ENCODE results near the gene HOXA10. TPM values are rescaled to one million over a fixed set of nuclear protein-coding genes. Genes with fewer than 3 reads are reported as not detected.

The HOXA10 gene
- total RNA-seq, 4 donors from 2014 or later = 24.6 to 61.2 (median 40.0) TPM

- intact Hi-C loops (cut with DNase I; ENCODE audit: low total_unique reads) (loop anchor here (1.0 to 10.0 kb wide), 5 partner anchors 307 to 1396 kb away; no protein-coding TSS in a partner anchor), in situ Hi-C loops (cut with MboI; ENCODE audit: low sequenced_read_pairs in 4 of 4) (loop anchor here in 1 of 4 donors (10.0 to 25.0 kb wide), 2 partner anchors 948 to 1296 kb away; partner anchors contain the start of genes CBX3 and HNRNPA2B1)
- H3K9me3 ChIP-seq = no peaks in the 10 kb centered on the region
- H3K27ac ChIP-seq = peak overlapping the region; percentile 65 to 88 (median 81)
- H3K27me3 ChIP-seq = no peaks in the 10 kb centered on the region
- ATAC-seq (peak; percentile 32 to 47), DNase-seq (peak in 1 of 2 donors; percentile 85)
- H3K4me1 ChIP-seq = peaks cover 12 to 23% of the 10 kb centered on the region in 2 donors
- H3K36me3 ChIP-seq = no peaks in the 10 kb centered on the region
- no peak for TF ChIP-seq POLR2A (IDR thresholded peaks at IDR 0.05)
- TF ChIP-seq CTCF (IDR thresholded peaks at IDR 0.05 in 4 of 5, conservative IDR thresholded peaks at IDR 0.05 in 1 of 5) = peak; percentile 99 to 100 (median 100)
- H3K4me3 ChIP-seq = peak overlapping the region; percentile 60 to 80 (median 72)
Observed at GRCh38 chr7:27160546-27161213, 13.4 kb downstream of the HOXA10 start.

GRCh38 chr7:27160145-27160545 is 14.0 kb downstream of the HOXA10 start:
- Histone ChIP-seq H3K27me3 (no peaks in the 10 kb centered on the region), H3K9me3 (no peaks in the 10 kb centered on the region), H3K4me1 (peaks cover 16 to 28% of the 10 kb centered on the region in 2 donors), H3K36me3 (no peaks in the 10 kb centered on the region), H3K27ac (peak overlapping the region; percentile 65 to 88 (median 81)), H3K4me3 (peak overlapping the region; percentile 60 to 80 (median 72))
- ATAC-seq = no peak
- intact Hi-C loops (cut with DNase I; ENCODE audit: low total_unique reads) (loop anchor here (5.0 to 10.0 kb wide), 2 partner anchors 1208 to 1395 kb away; no protein-coding TSS in a partner anchor), in situ Hi-C loops (cut with MboI; ENCODE audit: low sequenced_read_pairs in 4 of 4) (loop anchor here in 1 of 4 donors (10.0 to 25.0 kb wide), 2 partner anchors 948 to 1295 kb away; partner anchors contain the start of genes CBX3 and HNRNPA2B1)
- DNase-seq = peak in 1 of 2 donors; percentile 12
- no peak for TF ChIP-seq POLR2A (IDR thresholded peaks at IDR 0.05)
- no peak for TF ChIP-seq CTCF (IDR thresholded peaks at IDR 0.05 in 4 of 5, conservative IDR thresholded peaks at IDR 0.05 in 1 of 5)

GRCh38 chr7:27159266-27160144 is 14.6 kb downstream of the HOXA10 start:
- Histone ChIP-seq H3K4me3 (no peak overlapping the region), H3K36me3 (no peaks in the 10 kb centered on the region), H3K9me3 (no peaks in the 10 kb centered on the region), H3K4me1 (peaks cover 16 to 33% of the 10 kb centered on the region in 2 donors), H3K27me3 (no peaks in the 10 kb centered on the region), H3K27ac (peak overlapping the region; percentile 65 to 88 (median 81))
- TF ChIP-seq POLR2A (IDR thresholded peaks at IDR 0.05) (no peak), CTCF (IDR thresholded peaks at IDR 0.05 in 4 of 5, conservative IDR thresholded peaks at IDR 0.05 in 1 of 5) (no peak)
- intact Hi-C loops (cut with DNase I; ENCODE audit: low total_unique reads) = loop anchor here (5.0 to 10.0 kb wide), 2 partner anchors 1207 to 1395 kb away; no protein-coding TSS in a partner anchor
- ATAC-seq (no peak), DNase-seq (peak in 1 of 2 donors; percentile 10)
- in situ Hi-C loops (cut with MboI; ENCODE audit: low sequenced_read_pairs in 4 of 4) = loop anchor here in 2 of 4 donors (10.0 to 25.0 kb wide), 4 partner anchors 785 to 1295 kb away; partner anchors contain the start of genes CBX3 (in 1 of the 2) and HNRNPA2B1 (in 1 of the 2)

GRCh38 chr7:27158436-27159265 is 15.5 kb downstream of the HOXA10 start:
- no peak for TF ChIP-seq POLR2A (IDR thresholded peaks at IDR 0.05)
- TF ChIP-seq CTCF (IDR thresholded peaks at IDR 0.05 in 4 of 5, conservative IDR thresholded peaks at IDR 0.05 in 1 of 5) = no peak
- Histone ChIP-seq H3K27me3 (no peaks in the 10 kb centered on the region), H3K36me3 (no peaks in the 10 kb centered on the region), H3K4me1 (peaks cover 10 to 26% of the 10 kb centered on the region in 2 donors), H3K4me3 (no peak overlapping the region), H3K9me3 (no peaks in the 10 kb centered on the region), H3K27ac (no peak overlapping the region)
- ATAC-seq = no peak
- in situ Hi-C loops (cut with MboI; ENCODE audit: low sequenced_read_pairs in 4 of 4) = loop anchor here in 2 of 4 donors (10.0 to 25.0 kb wide), 3 partner anchors 784 to 946 kb away; partner anchors contain the start of genes CBX3 (in 1 of the 2) and HNRNPA2B1 (in 1 of the 2)
- DNase-seq = no peak
- intact Hi-C loops (cut with DNase I; ENCODE audit: low total_unique reads) = no loop called here
